ENCODE results near the gene SAMD1.
A peak's percentile ranks its signal among the peaks of the same experiment; 100 is the strongest.

SAMD1 gene

DNA sequence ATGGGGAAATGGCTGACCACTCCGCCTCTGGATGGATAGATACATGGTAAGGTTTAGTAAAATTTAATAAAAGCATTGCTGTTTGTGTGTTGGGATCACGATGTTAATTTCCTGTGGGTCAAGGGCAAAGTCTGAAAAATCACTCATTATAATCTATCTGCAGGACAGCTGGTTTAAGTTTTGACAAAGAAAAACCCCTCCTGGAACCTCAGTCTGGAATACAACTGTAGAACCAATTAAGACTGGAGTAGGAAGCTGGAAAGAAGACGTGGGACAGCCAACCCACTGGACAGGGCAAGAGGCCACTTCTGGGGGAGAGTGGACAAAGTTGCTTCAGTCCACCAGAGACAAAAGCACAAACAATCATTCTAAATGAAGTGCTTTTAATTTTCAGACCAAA is 28.6 kb upstream of the SAMD1 start:
- no peaks in the 10 kb centered on the region for H3K27me3 ChIP-seq
- peaks cover 9% of the 10 kb centered on the region for H3K4me1 ChIP-seq
- no peaks in the 10 kb centered on the region; the same call in 1 of the 2 replicates for H3K36me3 ChIP-seq
- TF ChIP-seq, protein P1, sequence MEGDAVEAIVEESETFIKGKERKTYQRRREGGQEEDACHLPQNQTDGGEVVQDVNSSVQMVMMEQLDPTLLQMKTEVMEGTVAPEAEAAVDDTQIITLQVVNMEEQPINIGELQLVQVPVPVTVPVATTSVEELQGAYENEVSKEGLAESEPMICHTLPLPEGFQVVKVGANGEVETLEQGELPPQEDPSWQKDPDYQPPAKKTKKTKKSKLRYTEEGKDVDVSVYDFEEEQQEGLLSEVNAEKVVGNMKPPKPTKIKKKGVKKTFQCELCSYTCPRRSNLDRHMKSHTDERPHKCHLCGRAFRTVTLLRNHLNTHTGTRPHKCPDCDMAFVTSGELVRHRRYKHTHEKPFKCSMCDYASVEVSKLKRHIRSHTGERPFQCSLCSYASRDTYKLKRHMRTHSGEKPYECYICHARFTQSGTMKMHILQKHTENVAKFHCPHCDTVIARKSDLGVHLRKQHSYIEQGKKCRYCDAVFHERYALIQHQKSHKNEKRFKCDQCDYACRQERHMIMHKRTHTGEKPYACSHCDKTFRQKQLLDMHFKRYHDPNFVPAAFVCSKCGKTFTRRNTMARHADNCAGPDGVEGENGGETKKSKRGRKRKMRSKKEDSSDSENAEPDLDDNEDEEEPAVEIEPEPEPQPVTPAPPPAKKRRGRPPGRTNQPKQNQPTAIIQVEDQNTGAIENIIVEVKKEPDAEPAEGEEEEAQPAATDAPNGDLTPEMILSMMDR (IDR thresholded peaks at IDR 0.05; ENCODE audit: low read depth, low read length), result no peak
- no peak for DNase-seq
- no peak overlapping the region for H3K4me3 ChIP-seq (ENCODE audit: low read depth, low read length)
- no peaks in the 10 kb centered on the region for H3K9me3 ChIP-seq

DNA sequence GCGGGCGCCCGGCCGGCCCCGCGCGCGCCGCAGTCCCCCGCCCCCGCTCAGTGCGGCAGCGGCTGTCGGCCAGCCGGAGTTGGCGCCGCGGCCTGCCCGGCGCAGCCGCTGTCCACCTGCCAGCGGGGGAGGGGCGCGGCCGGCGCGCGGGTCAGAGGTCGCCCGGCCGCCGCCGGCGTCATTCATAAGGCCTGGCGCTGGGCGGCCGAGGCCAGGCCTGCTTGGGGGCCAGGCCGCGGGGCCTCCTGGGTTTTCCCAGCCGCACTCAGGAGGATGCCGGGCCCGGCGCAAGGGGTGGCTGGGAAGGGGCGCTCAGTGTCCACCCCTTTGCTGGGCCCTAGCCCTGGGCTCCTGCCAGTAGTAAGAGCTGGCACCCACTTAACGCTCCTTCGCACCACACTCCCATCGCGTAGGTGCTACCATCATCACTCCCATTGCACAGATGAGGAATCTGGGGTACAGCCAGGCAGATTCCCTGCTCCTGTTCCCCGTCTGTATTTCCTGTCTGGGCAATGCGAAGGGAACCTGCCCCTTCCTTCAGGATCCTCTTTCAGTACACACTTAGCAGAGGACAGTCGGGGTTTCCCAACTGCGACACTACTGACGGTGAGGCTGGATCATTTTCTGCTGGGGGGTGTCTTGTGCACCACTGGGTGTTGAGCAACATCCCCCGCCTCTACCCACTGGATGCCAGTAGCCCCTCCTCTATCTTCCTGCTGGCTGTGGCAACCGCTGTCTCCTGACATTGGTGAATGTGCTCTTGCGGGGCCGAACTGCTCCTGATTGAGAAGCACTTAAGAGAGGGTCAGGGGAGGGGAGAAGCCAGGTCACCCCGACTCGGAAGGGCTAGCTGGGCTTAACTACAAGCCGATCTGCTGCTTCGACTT is 27.9 kb upstream of the SAMD1 start:
- Histone ChIP-seq H3K4me1 (peaks cover 9% of the 10 kb centered on the region), H3K9me3 (no peaks in the 10 kb centered on the region), H3K4me3 (ENCODE audit: low read depth, low read length) (peak overlapping the region; percentile 57), H3K27me3 (no peaks in the 10 kb centered on the region), H3K36me3 (no peaks in the 10 kb centered on the region)
- DNase-seq, result peak; percentile 34
- TF ChIP-seq, protein P1 (IDR thresholded peaks at IDR 0.05; ENCODE audit: low read depth, low read length), result no peak

DNA sequence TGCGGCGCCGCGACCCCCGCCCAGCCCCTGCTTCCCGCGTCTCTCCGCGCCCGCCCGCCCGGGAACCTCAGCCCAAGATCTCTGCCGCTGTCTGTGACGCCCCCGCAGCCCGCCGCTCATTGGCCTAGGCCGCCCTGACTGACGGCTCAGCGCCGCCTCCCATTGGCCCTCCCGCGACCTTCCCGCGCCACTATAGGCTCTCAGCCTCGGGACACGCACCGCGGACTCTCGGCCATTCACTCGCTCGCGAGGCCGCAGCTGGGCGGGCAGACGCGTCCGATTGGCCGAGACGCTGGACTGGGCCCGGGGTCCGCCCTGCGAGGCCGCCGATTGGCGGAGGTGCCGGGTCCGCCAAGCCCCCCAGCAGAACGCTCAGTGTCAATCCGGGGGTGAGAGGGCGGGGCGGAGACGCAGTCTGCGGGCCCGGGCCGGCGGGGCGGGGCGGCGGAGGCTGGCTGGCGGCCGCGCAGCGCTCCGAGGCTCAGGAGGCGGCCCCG is 27.2 kb upstream of the SAMD1 start, which contains the start of gene PRKACA:
TSS of gene PRKACA (minus strand) at position 95 of the 497 bp plus-strand sequence. CDS start 215 bp downstream, outside the sequence.
- DNase-seq, result peak; percentile 99
- Histone ChIP-seq H3K4me1 (peaks cover 9% of the 10 kb centered on the region), H3K9me3 (no peaks in the 10 kb centered on the region), H3K27me3 (no peaks in the 10 kb centered on the region), H3K36me3 (no peaks in the 10 kb centered on the region), H3K4me3 (ENCODE audit: low read depth, low read length) (peak within 1 kb of the TSS; percentile 80)
- TF ChIP-seq, protein P1 (IDR thresholded peaks at IDR 0.05; ENCODE audit: low read depth, low read length), result no peak

DNA sequence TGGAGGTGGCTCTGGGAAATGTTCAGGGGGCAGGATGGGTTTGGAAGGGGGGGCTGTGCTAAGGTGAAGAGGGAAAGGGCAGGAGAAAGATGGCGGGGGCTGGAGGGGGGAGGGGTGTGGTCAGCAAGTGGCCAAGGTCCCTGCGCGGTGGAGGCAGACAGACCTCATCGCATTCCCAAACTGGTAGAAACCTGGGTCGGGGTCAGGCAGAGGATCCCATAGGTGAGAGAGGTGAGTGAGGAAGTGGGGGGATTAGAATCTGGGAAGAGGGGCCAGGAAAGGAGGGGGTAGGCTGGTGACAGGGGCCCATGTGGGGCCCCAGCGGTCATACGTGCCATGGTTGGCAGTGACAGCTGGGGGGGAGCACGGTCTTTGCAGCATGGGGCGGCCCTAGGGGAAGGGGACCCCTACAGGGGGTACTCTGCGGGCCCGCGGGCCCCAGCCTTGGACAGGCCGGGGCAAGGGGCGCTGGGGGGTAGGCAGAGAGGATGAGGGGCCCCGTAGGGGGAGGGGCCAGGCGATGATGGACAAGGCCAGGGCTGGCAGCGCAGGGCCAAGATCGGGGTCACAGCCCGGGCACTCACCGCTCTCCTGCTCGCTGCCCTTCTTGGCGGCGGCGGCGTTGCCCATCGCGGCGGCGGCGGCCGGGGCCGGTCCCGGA is 26.5 kb upstream of the SAMD1 start:
- Histone ChIP-seq H3K9me3 (no peaks in the 10 kb centered on the region), H3K4me3 (ENCODE audit: low read depth, low read length) (peak overlapping the region; percentile 80), H3K36me3 (no peaks in the 10 kb centered on the region), H3K4me1 (peaks cover 9% of the 10 kb centered on the region), H3K27me3 (no peaks in the 10 kb centered on the region)
- DNase-seq, result no peak
- TF ChIP-seq, protein P1 (IDR thresholded peaks at IDR 0.05; ENCODE audit: low read depth, low read length), result no peak

DNA sequence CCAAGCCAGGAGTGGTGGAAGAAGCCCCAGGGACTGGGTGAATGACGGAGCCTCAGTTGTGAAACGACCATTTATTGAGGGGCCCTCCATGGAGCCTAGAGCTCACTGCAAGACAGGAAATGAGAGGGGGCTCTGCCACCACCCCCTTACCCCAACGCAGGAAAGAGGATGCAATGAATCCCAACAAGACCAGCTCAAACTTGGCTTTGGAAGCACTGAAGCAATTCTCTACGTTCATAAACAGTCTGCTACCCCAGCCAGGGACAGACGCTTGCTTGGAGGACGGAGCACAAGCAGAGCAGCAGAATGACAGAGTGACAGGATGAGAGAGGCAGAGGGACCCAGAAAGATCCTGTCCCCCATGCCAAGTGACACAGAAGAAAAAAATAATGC is 26.0 kb upstream of the SAMD1 start:
- Histone ChIP-seq H3K4me3 (ENCODE audit: low read depth, low read length) (peak overlapping the region; percentile 80), H3K27me3 (no peaks in the 10 kb centered on the region), H3K36me3 (no peaks in the 10 kb centered on the region), H3K4me1 (peaks cover 9% of the 10 kb centered on the region), H3K9me3 (no peaks in the 10 kb centered on the region)
- no peak for DNase-seq
- TF ChIP-seq, protein P1 (IDR thresholded peaks at IDR 0.05; ENCODE audit: low read depth, low read length), result no peak

Measured in BE2C (cell line).